K562 (cell line): ENCODE results near the gene GNPTAB. TPM values are rescaled to one million over a fixed set of nuclear protein-coding genes. Genes with fewer than 3 reads are reported as not detected.

Experiments
- ATF3 ChIP-seq, 2 experiments: fragments of 450-650 bp in 1 of 2; sonication (generic) in 1 of 2; formaldehyde crosslinking in 1 of 2; IDR thresholded peaks in 1 of 2; conservative IDR thresholded peaks in 1 of 2; 2 replicates each; pipeline versions ENCODE4 v1.6.1 to v1.8.1; 2016 to 2023; ENCODE audit warnings: mild to moderate bottlenecking in 2 of 2, moderate library complexity in 2 of 2, inconsistent platforms in 1 of 2, missing genetic modification reagents in 1 of 2
- CBFA2T3 ChIP-seq: fragments of 450-650 bp; IDR thresholded peaks from 2 replicates; pipeline ENCODE4 v1.6.1; 2017
- CXXC5 ChIP-seq: fragments of 250-450 bp; sonication (Bioruptor Pico); IDR thresholded peaks from 2 replicates; pipeline ENCODE4 v1.8.0; 2022; ENCODE audit warnings: inconsistent platforms, mild to moderate bottlenecking, moderate library complexity
- HOMEZ ChIP-seq: fragments of 250-450 bp; sonication (Bioruptor Pico); IDR thresholded peaks from 2 replicates; pipeline ENCODE4 v1.4.0; 2020; ENCODE audit warnings: mild to moderate bottlenecking, moderate library complexity
- MED1 ChIP-seq: sonication (generic); formaldehyde crosslinking; IDR thresholded peaks from 2 replicates; pipeline ENCODE4 v1.8.1; 2023; ENCODE audit warnings: missing genetic modification reagents, borderline replicate concordance
- NCOA1 ChIP-seq: fragments of 450-650 bp; IDR thresholded peaks from 2 replicates; pipeline ENCODE4 v1.6.1; 2016; ENCODE audit warnings: low read depth
- NR2C1 ChIP-seq, 2 experiments: fragments of 450-650 bp; IDR thresholded peaks; 2 replicates each; pipeline ENCODE4 v1.6.1; 2017; ENCODE audit warnings: mild to moderate bottlenecking in 2 of 2, antibody characterized with exemption in 1 of 2, inconsistent platforms in 1 of 2, missing compliant biosample characterization in 1 of 2, missing genetic modification characterization in 1 of 2
- PBX2 ChIP-seq, 2 experiments: IDR thresholded peaks in 1 of 2; conservative IDR thresholded peaks in 1 of 2; 2 replicates each; pipeline ENCODE4 v1.6.1; 2016; ENCODE audit warnings: low read depth in 2 of 2, mild to moderate bottlenecking in 1 of 2, missing compliant biosample characterization in 1 of 2, missing genetic modification characterization in 1 of 2, moderate library complexity in 1 of 2
- PHF20 ChIP-seq: fragments of 450-650 bp; IDR thresholded peaks from 2 replicates; pipeline ENCODE4 v1.6.1; 2018; ENCODE audit not compliant: partially characterized antibody
- POLR2AphosphoS5 ChIP-seq: IDR thresholded peaks from 2 replicates; pipeline ENCODE4 v1.6.1; 2011; ENCODE audit warnings: mild to moderate bottlenecking, low read depth, low read length, moderate library complexity; ENCODE audit not compliant: control insufficient read depth, insufficient read depth
- POLR2G ChIP-seq: fragments of 200-400 bp; formaldehyde crosslinking; IDR thresholded peaks from 2 replicates; pipeline ENCODE4 v1.6.1; 2017; ENCODE audit warnings: low read depth, mild to moderate bottlenecking, antibody characterized with exemption, low read length, moderate library complexity
- RCOR1 ChIP-seq, 2 experiments: IDR thresholded peaks; 2 replicates each; pipeline ENCODE4 v1.6.1; 2012; ENCODE audit warnings: low read depth in 2 of 2, low read length in 2 of 2, borderline replicate concordance in 1 of 2, improper control_type of control experiment in 1 of 2
- RHOXF2B ChIP-seq: fragments of 250-450 bp; sonication (Bioruptor Pico); conservative IDR thresholded peaks from 2 replicates; pipeline ENCODE4 v1.5.1; 2021
- VEZF1 ChIP-seq: fragments of 200-800 bp; sonication (Bioruptor generic); IDR thresholded peaks from 2 replicates; pipeline ENCODE4 v1.6.1; 2017; ENCODE audit warnings: missing genetic modification characterization, missing compliant biosample characterization
- WHSC1 ChIP-seq: IDR thresholded peaks from one replicate; pipeline ENCODE4 v1.6.1; 2012; ENCODE audit warnings: low read length, control low read depth, inconsistent platforms
- ZFP91 ChIP-seq: sonication (generic); formaldehyde crosslinking; IDR thresholded peaks from 2 replicates; pipeline ENCODE4 v1.8.0; 2022; ENCODE audit warnings: mild to moderate bottlenecking, missing genetic modification reagents
- ZNF655 ChIP-seq: fragments of 250-450 bp; sonication (Bioruptor Pico); IDR thresholded peaks from 2 replicates; pipeline ENCODE4 v1.5.0; 2021
- polyA plus RNA-seq, 8 experiments: library from polyadenylated mRNA; depleted of rRNA in 4 of 8; stranded (reverse) in 5 of 8; unstranded in 3 of 8; fragments of >200 nt; fragmentation: Nextera tagmentation in 2 of 8; fragmentation: Illumina TruSeq in 1 of 8; extraction: Ambion mirVana in 2 of 8; extraction: Trizol in 1 of 8; gene quantifications; 2 replicates each; pipeline versions ENCODE4 v1.2.1 to v1.2.3, GENCODE V29; 2011 to 2014; ENCODE audit warnings: inconsistent platforms in 1 of 8, missing spikeins in 1 of 8
- total RNA-seq, 7 experiments: library from RNA; depleted of rRNA in 6 of 7; stranded (reverse); fragments of >200 nt in 6 of 7; fragmentation: Illumina TruSeq in 2 of 7; extraction: Trizol in 2 of 7; gene quantifications; 2 replicates each; pipeline versions ENCODE4 v1.2.1 to v1.2.3, GENCODE V29; 2011 to 2021; ENCODE audit warnings: low replicate concordance in 1 of 7

The GNPTAB gene
- total and polyA plus RNA-seq, 9 of the 15 experiments (the other 6 are each of a cell fraction or from before 2014, with no cell fraction given): 5.9 to 23.2 (median 19.3) TPM

GRCh38 chr12:101878243-101878821, 47.6 kb upstream of the GNPTAB start (continued):
- TF ChIP-seq HOMEZ (CRISPR knock-in tag) (no peak), RHOXF2B (no peak), CXXC5 (CRISPR knock-in tag) (no peak), MED1 (CRISPR knock-in tag) (no peak), VEZF1 (CRISPR knock-in tag) (no peak), NR2C1 (IDR thresholded peaks at IDR 0.05) (no peak), NR2C1 (tag; IDR thresholded peaks at IDR 0.05) (peak; percentile 64), ZFP91 (CRISPR knock-in tag) (no peak), CBFA2T3 (peak; percentile 2; the same call in 1 of the 2 replicates), RCOR1 (IDR thresholded peaks at IDR 0.05; ENCODE audit: borderline replicate concordance in 1 of 2, low read depth in 2 of 2, low read length in 2 of 2) (no peak), POLR2G (no peak), PBX2 (CRISPR knock-in tag; IDR thresholded peaks at IDR 0.05; ENCODE audit: low read depth) (no peak), PBX2 (tag; conservative IDR thresholded peaks at IDR 0.05; ENCODE audit: low read depth) (no peak), POLR2AphosphoS5 (no peak), ZNF655 (CRISPR knock-in tag) (no peak), ATF3 (IDR thresholded peaks at IDR 0.05) (peak; percentile 17; the same call in 1 of the 2 replicates), ATF3 (CRISPR knock-in tag; conservative IDR thresholded peaks at IDR 0.05) (no peak), PHF20 (no peak), WHSC1 (no peak), NCOA1 (no peak)
